ENCODE measurements around the gene BAHD1.

Gene BAHD1

DNA sequence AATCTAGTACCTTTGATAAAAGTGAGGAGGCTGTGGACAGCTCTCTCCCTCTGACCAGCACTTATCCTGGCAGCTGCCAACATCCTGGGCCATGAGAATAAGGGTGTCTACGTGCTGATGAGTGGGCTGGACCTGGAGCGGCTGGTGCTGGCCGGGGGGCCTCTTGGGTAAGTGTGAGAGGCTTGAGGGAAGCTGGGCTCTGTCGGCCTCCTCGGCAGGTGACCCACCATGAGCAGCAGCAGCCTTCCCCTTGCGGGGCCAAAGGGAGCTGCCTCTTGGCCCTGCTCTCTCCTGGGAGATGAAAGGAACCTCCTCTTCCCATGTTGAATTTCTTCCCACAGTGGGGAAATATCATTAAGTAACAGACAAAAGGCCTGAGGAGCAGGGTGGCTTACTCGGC lies 25.9 kb upstream of the BAHD1 start:
- TF ChIP-seq, protein P1, sequence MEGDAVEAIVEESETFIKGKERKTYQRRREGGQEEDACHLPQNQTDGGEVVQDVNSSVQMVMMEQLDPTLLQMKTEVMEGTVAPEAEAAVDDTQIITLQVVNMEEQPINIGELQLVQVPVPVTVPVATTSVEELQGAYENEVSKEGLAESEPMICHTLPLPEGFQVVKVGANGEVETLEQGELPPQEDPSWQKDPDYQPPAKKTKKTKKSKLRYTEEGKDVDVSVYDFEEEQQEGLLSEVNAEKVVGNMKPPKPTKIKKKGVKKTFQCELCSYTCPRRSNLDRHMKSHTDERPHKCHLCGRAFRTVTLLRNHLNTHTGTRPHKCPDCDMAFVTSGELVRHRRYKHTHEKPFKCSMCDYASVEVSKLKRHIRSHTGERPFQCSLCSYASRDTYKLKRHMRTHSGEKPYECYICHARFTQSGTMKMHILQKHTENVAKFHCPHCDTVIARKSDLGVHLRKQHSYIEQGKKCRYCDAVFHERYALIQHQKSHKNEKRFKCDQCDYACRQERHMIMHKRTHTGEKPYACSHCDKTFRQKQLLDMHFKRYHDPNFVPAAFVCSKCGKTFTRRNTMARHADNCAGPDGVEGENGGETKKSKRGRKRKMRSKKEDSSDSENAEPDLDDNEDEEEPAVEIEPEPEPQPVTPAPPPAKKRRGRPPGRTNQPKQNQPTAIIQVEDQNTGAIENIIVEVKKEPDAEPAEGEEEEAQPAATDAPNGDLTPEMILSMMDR (IDR thresholded peaks at IDR 0.05; ENCODE audit: low read depth, low read length, missing control alignments): no peak
- no peak for DNase-seq (ENCODE audit: low read depth)
- H3K4me3 ChIP-seq (ENCODE audit: low read depth, low read length): no peak overlapping the region

DNA sequence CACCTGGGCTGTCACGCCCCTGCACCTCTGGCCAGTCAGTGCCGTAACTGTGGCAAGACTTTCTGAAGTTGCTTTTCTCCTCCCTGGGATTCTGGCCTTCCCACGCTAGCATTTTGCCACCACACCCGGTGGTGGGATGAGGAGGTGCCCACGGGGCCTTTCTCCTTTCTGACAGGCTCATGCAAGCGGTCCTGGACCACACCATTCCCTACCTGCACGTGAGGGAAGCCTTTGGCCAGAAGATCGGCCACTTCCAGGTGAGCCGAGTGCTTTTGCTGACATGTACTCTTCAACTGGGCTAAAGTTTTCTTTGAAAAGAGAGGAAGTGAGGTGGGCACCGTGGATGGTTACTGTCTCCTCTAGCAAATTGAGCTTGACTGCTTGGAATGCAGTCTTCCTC lies 25.5 kb upstream of the BAHD1 start:
- TF ChIP-seq, protein P1 (IDR thresholded peaks at IDR 0.05; ENCODE audit: low read depth, low read length, missing control alignments): no peak
- no peak for DNase-seq (ENCODE audit: low read depth)
- H3K4me3 ChIP-seq (ENCODE audit: low read depth, low read length): no peak overlapping the region

DNA sequence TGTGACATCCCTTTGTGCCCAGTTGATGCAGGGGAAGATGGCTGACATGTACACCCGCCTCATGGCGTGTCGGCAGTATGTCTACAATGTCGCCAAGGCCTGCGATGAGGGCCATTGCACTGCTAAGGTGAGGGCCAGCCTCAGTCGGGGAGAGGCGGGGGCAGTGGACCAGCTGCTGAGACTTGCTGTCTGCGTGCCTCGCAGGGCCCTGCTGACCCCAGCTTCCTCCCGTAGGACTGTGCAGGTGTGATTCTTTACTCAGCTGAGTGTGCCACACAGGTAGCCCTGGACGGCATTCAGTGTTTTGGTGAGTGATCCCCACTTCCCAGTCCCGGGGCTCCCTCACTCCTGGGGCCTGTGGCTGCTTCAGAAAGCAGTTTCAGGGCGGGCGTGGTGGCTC lies 24.7 kb upstream of the BAHD1 start:
- TF ChIP-seq, protein P1 (IDR thresholded peaks at IDR 0.05; ENCODE audit: low read depth, low read length, missing control alignments): no peak
- DNase-seq (ENCODE audit: low read depth): no peak
- H3K4me3 ChIP-seq (ENCODE audit: low read depth, low read length): no peak overlapping the region

DNA sequence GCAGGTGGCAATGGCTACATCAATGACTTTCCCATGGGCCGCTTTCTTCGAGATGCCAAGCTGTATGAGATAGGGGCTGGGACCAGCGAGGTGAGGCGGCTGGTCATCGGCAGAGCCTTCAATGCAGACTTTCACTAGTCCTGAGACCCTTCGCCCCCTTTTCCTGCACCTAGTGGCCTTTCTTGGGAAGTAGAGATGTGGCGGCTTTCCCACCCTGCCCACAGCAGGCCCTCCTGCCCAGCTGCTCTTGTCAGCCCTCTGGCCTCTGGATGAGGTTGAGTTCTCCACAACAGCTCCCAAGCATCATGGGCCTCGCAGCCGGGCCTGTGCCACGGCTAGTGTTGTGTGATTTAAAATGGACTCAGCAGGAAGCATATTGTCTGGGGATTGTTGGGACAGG lies 22.6 kb upstream of the BAHD1 start:
- DNase-seq (ENCODE audit: low read depth): no peak
- H3K4me3 ChIP-seq (ENCODE audit: low read depth, low read length): no peak overlapping the region
- TF ChIP-seq, protein P1 (IDR thresholded peaks at IDR 0.05; ENCODE audit: low read depth, low read length, missing control alignments): no peak

DNA sequence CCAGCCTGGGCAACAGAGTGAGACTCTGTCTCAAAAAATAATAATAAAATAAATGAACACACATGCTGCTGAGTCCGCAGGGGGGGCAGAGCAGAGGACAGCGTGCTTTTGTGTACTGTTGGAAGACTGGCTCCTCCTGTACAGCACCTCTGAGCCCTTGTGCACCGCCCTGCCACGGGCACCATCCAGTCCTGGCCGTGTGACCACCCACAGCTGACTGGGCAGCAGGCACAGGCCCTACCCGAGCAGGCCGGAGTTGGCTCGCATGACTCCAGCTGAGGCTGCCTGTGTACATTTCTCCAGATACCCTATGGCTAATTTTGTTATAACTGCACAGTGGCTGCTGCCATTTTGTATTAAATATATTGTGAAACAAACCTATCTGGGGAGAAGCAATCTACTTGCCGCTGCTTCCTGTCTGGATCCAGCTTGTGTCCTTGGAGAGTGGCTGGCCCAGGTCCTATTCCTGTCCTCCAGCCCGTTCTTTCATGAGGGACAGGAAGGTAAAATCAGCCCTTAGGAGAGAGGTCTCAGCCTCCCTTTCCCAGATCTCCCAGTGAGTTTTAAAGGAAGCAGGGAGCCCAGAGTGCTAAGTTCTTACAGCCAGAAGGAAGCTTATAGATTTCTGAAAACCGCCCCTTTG lies 20.6 kb upstream of the BAHD1 start:
- TF ChIP-seq, protein P1 (IDR thresholded peaks at IDR 0.05; ENCODE audit: low read depth, low read length, missing control alignments): no peak
- H3K4me3 ChIP-seq (ENCODE audit: low read depth, low read length): no peak overlapping the region
- DNase-seq (ENCODE audit: low read depth): no peak

DNA sequence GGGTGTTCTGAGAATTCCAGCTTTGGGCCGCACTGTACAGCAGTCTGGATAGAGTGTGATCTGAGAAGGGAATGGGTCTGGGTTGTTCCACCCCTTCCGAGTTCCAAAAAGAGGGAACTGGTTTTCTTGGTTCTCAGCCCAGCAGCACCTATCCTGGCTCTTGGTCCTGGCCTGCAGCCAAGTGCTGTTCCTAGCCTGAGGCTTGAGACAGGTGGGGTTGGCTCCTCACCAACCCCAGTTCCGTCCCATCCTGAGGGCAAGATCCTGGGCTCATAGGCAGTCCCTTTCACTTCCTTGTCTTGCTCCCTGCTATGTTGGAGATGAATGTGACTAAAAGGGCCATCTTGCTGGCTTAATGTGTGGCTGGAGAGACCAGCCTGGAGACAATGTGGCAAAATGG lies 20.0 kb upstream of the BAHD1 start:
- no peak for DNase-seq (ENCODE audit: low read depth)
- TF ChIP-seq, protein P1 (IDR thresholded peaks at IDR 0.05; ENCODE audit: low read depth, low read length, missing control alignments): no peak
- H3K4me3 ChIP-seq (ENCODE audit: low read depth, low read length): no peak overlapping the region
